Hematopoietic multipotent progenitor cell treated with erythropoietin and hydrocortisone succinate and interleukin-3 and kit ligand, for 8 days (in vitro differentiated cells): ENCODE measurements around the gene PRKCA.

ENCODE experiments used
- DNase-seq: peaks from one replicate; pipeline ENCODE4 v3.0.0-alpha.2; 2015

PRKCA gene

GRCh38 chr17:66726846-66727245, 424.4 kb downstream of the PRKCA start:
- no peak for DNase-seq

- peak; percentile 46 for DNase-seq
These were observed 425.5 kb downstream of the PRKCA start for GRCh38 chr17:66727634-66728570.

GRCh38 chr17:66730461-66730923, 428.1 kb downstream of the PRKCA start:
- DNase-seq: no peak

DNA sequence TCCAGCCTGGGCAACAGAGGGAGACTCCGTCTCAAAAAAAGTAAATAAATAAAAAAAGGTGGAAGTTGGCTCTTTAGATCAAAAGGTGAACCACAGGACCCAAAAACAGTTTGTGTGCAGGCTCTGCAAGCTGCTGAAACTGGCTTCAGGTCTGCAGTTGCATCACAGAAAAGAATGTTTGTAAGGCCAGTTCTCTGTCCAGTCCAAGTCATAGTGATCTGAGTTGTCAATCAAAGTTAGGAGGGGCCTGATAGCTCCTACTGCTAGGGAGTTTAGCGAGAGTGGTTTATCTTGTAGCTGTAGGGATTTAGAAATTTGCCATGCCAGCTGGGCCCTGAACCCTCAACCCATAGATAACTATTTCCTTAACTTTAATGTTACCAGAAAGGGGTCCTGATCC, 431.3 kb downstream of the PRKCA start:
- DNase-seq: no peak

GRCh38 chr17:66734186-66734943, 432.0 kb downstream of the PRKCA start:
- no peak for DNase-seq

DNA sequence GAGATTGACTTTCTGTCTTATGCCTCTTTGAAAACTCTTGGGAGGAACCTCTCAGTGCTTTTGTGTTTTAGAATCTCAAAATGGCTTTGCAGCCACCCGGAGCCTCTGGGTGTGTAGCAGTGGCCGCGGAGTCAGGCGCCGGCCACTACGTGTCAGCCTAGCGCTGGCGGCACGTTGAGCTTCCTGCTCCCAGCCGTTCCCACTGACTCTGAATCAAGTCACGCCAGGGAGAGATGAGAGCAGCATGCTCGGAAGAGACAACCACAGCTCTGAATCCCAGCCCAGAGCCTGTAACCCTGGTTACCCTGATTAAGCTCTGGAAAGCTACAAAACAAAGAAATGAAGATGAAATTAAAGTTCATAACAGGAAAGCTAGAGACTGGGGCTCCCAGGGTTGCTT, 435.1 kb downstream of the PRKCA start:
- DNase-seq: no peak

- no peak for DNase-seq
These were observed 435.9 kb downstream of the PRKCA start for GRCh38 chr17:66738301-66738700.

DNA sequence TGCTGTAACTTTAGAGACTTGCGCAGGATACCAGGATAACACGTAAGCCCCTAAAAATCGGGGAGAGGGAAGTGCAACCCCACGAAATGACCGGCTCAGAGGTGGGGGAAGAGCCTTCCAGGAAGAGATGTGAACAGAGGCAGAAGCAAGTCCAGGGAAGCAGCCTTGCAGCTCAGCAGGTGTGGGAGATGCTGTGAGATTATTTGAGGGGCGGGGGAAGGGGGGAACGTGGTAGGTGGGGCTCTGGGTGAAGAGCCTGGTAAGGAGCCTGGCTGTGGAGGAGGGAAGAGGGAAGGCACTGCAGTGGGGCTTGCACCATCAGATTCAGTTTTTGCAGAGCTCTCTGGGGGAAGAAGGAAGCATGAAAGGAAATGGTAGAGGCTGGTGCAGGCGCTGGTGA, 437.1 kb downstream of the PRKCA start:
- DNase-seq: no peak

GRCh38 chr17:66740226-66740625, 437.8 kb downstream of the PRKCA start:
- no peak for DNase-seq

GRCh38 chr17:66743511-66743910, 441.1 kb downstream of the PRKCA start:
- DNase-seq: no peak

- DNase-seq: no peak
These were observed 444.3 kb downstream of the PRKCA start for GRCh38 chr17:66746736-66747135.

- no peak for DNase-seq
These were observed 445.3 kb downstream of the PRKCA start for GRCh38 chr17:66747578-66748275.

- no peak for DNase-seq
These were observed 446.2 kb downstream of the PRKCA start for GRCh38 chr17:66748578-66748977.

DNA sequence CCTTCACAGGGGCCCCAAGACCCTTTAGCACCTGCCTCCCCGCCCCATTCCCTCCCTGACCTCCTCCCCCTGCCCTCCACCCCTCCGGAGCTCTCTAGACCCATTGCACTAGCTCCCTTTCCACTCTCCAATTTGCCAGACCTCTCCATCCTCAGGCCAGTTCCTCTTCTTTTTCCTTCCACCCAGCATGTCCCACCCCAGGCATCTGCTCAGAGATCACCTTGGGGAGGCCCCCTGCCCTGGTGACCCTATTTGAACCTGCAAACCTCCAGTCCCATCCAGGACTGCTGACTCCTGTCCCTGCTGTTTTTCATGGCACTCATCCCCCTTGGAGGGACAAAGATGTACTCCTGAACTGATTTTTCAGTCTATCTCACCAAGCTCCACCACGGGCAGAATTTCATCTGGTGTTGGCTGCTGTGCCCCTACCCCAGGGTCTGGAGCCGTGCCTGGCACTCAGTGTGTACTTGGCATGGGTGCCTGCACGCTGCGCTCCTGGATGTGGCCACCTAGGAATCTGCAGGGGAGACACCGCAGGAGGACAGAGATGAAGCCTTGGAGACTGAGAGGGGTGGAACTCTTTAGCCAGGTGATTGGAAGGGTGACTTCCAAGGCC, 446.9 kb downstream of the PRKCA start:
- no peak for DNase-seq

DNA sequence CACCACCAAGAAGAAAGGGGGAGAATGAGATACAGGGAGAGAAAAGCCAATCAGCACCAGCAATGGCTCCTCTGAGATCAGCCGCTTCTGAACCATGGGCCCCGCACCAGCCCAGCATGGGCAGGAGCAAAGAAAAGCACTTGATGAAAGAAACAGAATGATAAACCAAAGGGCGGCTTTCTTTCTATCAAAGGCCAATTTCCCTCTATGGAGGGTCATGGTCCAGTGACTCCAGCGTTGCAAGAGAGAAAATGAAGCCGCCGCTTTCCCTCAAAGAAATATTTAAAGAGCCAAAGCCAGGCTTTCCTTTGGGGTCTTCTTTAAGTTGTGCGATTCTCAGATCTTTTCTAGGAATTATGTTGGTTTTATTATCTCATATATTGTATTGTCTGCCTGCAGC, 447.7 kb downstream of the PRKCA start:
- no peak for DNase-seq

DNA sequence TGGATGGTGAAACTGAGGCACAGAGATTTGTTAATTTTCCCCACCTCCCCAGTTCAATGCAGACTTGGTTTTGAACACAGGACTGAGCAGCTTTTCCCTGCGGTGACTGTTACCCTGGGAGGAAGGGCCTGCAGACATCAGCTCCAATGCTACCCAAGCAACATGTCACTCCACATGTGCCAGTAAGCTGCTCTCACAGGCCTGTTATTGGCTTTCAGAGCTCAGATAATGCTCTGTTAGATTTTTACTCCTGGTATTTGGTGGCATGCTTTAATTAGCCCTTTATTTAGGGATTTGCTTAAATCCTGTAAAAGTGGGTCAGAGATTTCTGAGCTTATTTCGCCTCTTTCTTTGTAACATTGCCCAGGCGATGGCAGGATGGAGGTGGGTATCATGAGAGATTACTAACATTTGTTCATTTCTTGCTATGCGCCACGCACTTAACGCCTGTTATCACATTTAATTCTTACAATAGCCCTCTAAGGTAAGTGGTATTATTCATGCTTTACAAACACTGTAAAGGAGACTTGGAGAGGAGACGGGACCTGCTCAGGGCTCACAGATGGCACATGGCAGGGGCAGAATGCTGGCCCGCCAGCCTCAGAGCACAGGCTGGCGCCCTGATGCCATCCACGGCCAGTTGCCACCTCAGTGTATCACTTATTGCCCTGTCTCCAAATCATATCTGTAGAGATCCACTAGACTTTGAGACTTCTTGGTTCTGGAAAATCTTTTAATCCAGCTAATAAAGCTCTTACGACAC, 448.5 kb downstream of the PRKCA start:
- DNase-seq: no peak

GRCh38 chr17:66751771-66752170, 449.4 kb downstream of the PRKCA start:
- no peak for DNase-seq

GRCh38 chr17:66752411-66752810, 450.0 kb downstream of the PRKCA start:
- no peak for DNase-seq

- DNase-seq: no peak
These were observed 450.9 kb downstream of the PRKCA start for GRCh38 chr17:66753126-66753920.

- no peak for DNase-seq
These were observed 452.9 kb downstream of the PRKCA start for GRCh38 chr17:66755101-66755943.
